IPS DF 6.9 (cell line): ENCODE data around the gene GAS6.

ENCODE experiments used
- DNase-seq: peaks from one replicate; pipeline ENCODE4 v3.0.0-alpha.2; 2013; ENCODE audit warnings: low read depth, low spot score
- H3K27ac ChIP-seq: one replicate; pipeline ENCODE4 v1.5.1; 2013; ENCODE audit warnings: low read length, control low read depth
- H3K27me3 ChIP-seq: 2 replicates; pipeline ENCODE4 v1.6.1; 2013; ENCODE audit warnings: mild to moderate bottlenecking, low read length; ENCODE audit not compliant: control insufficient read depth, insufficient read depth
- H3K36me3 ChIP-seq: 2 replicates; pipeline ENCODE4 v1.6.1; 2013; ENCODE audit warnings: low read length; ENCODE audit not compliant: control insufficient read depth, insufficient read depth
- H3K4me1 ChIP-seq: 2 replicates; pipeline ENCODE4 v1.6.1; 2013; ENCODE audit warnings: low read length; ENCODE audit not compliant: control insufficient read depth, insufficient read depth
- H3K4me3 ChIP-seq: 2 replicates; pipeline ENCODE4 v1.5.1; 2013; ENCODE audit warnings: mild to moderate bottlenecking, low read length
- H3K9me3 ChIP-seq: 2 replicates; pipeline ENCODE4 v1.6.1; 2013; ENCODE audit warnings: low read length, inconsistent platforms; ENCODE audit not compliant: control insufficient read depth, insufficient read depth
- WGBS: extraction: QIAGEN DNeasy Blood & Tissue Kit; methylation state at CpG from one replicate; pipeline ENCODE4 v1.1.7; 2013; ENCODE audit warnings: mixed read lengths, missing lambda C conversion rate; ENCODE audit not compliant: insufficient read length, insufficient coverage; 5-methylcytosine and 5-hydroxymethylcytosine counted together

The GAS6 gene

DNA sequence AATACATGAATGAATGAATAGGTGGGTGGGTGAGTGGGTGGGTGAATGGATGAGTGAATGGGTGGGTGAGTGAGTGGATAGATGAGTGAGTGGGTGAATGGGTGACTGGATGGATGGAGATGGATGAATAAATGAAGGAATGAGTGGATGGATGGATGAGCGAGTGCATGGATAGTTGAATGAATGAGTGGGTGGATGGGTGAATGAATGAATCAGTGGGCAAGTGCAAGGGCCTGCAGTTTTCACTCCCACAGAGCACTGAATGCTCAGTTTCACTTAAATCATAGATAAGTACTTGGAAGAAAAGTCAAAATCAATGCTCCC is 12.4 kb downstream of the GAS6 start:
- no peaks in the 10 kb centered on the region for H3K36me3 ChIP-seq
- H3K9me3 ChIP-seq = no peaks in the 10 kb centered on the region
- H3K4me1 ChIP-seq = no peaks in the 10 kb centered on the region; the same call in 1 of the 2 replicates
- H3K27ac ChIP-seq = no peak overlapping the region
- DNase-seq = no peak
- 100% methylated on average over 1 of the region's 1 CpG for WGBS
- H3K27me3 ChIP-seq = no peaks in the 10 kb centered on the region
- no peak overlapping the region for H3K4me3 ChIP-seq

DNA sequence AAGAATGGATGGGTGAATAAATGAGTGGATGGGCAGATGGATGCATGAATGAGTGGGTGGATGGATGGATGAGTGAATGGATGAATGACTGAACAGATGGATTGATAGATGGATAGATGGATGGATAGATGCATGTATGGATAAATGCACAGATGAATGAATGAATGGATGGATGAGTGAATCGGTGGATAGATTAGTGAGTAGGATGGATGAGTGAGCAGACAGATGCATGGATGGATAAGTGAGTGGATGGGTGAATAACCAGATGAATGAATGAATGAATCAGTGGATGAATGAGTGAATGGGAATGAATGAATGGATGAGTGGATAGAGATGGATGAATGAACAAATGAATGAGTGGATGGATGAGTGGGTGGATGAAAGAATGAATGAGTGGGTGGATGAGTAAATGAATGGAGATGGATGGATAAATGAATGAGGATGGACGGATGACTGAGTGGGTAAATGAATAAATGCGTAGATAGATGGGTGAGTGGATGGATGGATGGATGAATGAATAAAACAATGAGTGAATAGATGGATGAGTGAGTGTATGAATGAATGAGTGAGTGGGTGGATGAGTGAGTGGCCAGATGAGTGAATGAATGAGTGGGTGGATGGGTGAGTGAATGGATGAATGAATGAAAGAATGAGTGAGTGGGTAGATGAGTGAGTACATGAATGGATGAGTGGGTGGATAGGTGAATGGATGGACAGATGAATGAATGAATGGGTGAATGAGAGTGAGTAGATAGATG is 13.0 kb downstream of the GAS6 start:
- Histone ChIP-seq H3K4me3 (no peak overlapping the region), H3K4me1 (no peaks in the 10 kb centered on the region; the same call in 1 of the 2 replicates), H3K36me3 (no peaks in the 10 kb centered on the region), H3K27ac (no peak overlapping the region), H3K27me3 (no peaks in the 10 kb centered on the region), H3K9me3 (no peaks in the 10 kb centered on the region)
- 100% methylated on average over 2 of the region's 3 CpGs for WGBS
- DNase-seq = no peak

DNA sequence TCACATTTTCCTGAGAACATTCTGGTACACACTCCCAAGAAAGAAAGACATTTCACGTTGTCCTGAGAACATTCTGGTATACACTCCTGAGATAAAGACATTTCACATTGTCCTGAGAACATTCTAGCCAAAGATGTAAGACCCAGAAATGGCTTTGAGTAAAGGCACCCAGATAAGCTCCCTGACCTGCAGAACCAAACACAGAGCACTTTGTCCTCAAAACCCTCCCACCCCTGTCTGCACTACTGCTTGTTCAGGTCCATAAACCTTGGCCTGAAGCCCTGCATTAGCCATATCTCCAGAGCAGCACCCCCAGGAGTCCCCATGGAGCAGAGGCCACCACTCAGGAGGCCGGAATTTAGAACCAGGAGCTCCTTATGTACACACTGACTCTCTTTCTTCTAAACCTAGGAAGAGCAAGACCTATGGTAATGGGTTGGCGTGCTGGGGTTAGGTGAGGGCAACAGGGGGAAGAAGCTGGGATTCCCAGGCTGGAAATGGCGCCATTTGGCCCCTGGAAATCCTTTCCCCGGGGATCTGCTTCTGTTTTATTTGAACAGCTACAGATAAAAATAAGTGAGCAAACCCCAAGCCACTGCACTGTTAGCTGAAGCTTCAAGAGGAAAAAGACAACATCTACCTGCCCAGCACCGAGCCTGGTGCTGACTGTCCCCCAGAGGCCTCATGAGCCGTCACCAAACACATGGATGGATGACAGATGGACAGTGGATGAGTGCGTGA is 13.7 kb downstream of the GAS6 start:
- H3K27me3 ChIP-seq = no peaks in the 10 kb centered on the region
- DNase-seq = no peak
- H3K9me3 ChIP-seq = no peaks in the 10 kb centered on the region
- H3K27ac ChIP-seq = no peak overlapping the region
- H3K4me3 ChIP-seq = no peak overlapping the region
- no peaks in the 10 kb centered on the region; the same call in 1 of the 2 replicates for H3K4me1 ChIP-seq
- WGBS = no CpG with 5 or more reads among the region's 8 CpGs
- no peaks in the 10 kb centered on the region for H3K36me3 ChIP-seq

DNA sequence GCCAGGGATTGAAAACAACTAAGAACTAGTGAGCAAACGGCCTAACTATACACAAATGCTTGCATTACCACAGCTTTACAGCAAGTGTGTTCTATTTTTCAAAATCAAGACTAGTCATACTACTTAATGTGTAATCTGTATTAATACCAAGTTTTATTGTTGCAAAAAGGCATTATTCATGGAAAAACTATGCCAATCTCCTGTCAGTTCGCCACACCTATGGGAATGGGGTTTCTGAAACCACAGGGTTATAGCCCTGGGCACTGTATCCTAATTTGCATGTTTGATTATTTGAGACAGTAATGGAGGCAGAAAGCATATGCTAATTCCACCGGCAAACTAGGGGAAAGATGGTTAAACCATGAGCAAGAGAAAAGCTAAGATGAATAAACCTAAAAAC is 14.3 kb downstream of the GAS6 start:
- no peak for DNase-seq
- H3K9me3 ChIP-seq = no peaks in the 10 kb centered on the region
- no CpG with 5 or more reads among the region's 3 CpGs for WGBS
- H3K27me3 ChIP-seq = no peaks in the 10 kb centered on the region
- H3K4me1 ChIP-seq = no peaks in the 10 kb centered on the region; the same call in 1 of the 2 replicates
- H3K4me3 ChIP-seq = no peak overlapping the region
- H3K27ac ChIP-seq = no peak overlapping the region
- H3K36me3 ChIP-seq = no peaks in the 10 kb centered on the region

DNA sequence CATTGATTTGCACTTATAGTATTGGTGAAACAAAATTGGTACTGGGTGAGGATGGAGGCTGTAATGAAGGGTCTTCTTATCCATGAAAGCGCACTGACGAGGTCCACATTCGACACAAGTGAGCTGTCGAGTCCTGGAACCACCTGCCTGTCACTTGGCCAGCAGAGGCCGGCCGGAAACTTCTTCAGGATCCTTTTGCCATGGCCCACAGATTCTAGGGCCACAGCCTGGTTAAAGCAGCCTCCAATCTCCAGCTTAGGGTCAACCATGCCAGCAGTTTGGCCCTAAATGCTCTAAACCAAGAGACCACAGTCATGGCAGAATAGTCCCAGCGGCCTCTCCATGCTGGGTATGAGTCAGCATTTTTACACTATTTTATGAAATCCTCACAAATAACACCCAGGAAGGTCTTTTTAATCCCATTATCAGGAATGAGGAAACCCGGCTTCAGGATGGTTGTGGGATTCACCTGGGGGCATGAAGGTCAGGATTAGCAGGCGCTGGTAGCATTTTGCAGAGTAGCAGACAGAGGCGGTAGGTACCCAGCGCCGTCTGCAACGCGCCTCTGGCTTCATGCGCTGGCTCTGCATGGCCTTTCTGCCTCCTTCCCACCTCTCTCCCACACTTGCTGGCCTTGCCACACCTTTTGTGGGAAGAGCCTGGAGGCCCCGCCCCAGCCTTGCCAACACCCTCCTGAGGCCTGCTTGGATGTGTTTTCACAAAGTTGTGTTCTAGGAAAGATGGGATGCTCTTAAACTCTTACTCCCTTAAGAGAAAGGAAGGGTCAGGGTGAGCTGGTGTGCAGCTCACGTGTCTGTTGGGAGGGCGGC is 15.2 kb downstream of the GAS6 start:
- H3K4me3 ChIP-seq = no peak overlapping the region
- H3K36me3 ChIP-seq = no peaks in the 10 kb centered on the region
- no peak overlapping the region for H3K27ac ChIP-seq
- no peaks in the 10 kb centered on the region for H3K9me3 ChIP-seq
- no peaks in the 10 kb centered on the region for H3K27me3 ChIP-seq
- H3K4me1 ChIP-seq = no peaks in the 10 kb centered on the region
- no peak for DNase-seq
- no CpG with 5 or more reads among the region's 18 CpGs for WGBS

DNA sequence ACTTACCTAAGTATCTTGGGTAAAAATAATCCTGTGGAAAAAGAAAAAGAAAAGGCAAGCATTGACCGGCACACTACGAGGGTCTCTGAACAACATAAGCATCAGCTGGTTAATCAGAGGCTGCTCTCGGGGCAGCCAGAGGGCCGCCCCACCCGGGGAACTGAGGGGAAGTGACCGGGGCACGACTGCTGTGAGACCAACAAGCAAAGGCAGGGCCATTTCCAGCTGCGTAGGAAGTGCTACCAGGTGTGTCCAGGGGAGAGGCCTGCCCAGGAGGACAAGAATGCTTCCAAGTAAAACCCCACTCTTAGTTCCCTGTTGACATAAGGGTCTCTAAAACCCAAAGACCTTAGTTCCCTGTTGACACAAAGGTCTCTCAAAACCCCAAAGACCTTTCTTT is 15.9 kb downstream of the GAS6 start:
- no peaks in the 10 kb centered on the region for H3K4me1 ChIP-seq
- no peaks in the 10 kb centered on the region for H3K36me3 ChIP-seq
- DNase-seq = no peak
- no peaks in the 10 kb centered on the region for H3K9me3 ChIP-seq
- H3K27ac ChIP-seq = no peak overlapping the region
- H3K27me3 ChIP-seq = no peaks in the 10 kb centered on the region
- no peak overlapping the region for H3K4me3 ChIP-seq
- no CpG with 5 or more reads among the region's 8 CpGs for WGBS

DNA sequence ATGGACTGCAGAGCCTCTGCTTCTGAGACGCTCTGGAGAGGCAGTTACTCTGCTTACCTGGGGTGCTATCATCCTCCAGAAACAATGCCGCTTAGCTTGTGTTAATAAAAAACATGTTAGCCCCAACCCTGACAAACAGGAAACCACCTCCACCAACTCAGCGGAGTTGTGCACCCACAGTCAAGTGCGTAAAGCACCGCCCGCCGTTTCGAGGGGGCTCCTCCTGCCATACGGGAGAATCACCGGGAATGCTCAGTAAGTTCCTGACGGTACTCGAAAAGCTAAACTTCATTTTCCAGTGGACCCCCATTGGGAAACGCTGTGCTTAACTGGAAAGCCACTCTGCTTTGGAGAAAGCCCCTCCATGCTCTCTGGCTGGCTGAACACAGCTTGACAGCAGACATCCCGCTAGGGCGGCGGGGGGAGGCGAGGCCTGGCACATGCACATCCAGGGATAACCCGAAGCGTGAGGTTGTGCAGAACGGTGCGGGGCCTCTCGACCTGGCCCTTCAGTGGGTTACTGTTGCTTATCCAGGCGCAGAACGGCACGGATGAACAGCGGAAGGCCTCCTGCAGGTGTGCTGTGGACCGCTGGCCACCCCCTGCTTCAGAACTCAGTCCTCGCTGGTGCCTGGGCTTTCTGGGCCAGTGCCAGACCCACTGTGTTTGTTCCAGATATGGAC is 17.1 kb downstream of the GAS6 start:
- Histone ChIP-seq H3K4me1 (no peaks in the 10 kb centered on the region), H3K4me3 (no peak overlapping the region), H3K27ac (no peak overlapping the region), H3K9me3 (no peaks in the 10 kb centered on the region), H3K27me3 (no peaks in the 10 kb centered on the region), H3K36me3 (no peaks in the 10 kb centered on the region)
- no CpG with 5 or more reads among the region's 28 CpGs for WGBS
- no peak for DNase-seq

DNA sequence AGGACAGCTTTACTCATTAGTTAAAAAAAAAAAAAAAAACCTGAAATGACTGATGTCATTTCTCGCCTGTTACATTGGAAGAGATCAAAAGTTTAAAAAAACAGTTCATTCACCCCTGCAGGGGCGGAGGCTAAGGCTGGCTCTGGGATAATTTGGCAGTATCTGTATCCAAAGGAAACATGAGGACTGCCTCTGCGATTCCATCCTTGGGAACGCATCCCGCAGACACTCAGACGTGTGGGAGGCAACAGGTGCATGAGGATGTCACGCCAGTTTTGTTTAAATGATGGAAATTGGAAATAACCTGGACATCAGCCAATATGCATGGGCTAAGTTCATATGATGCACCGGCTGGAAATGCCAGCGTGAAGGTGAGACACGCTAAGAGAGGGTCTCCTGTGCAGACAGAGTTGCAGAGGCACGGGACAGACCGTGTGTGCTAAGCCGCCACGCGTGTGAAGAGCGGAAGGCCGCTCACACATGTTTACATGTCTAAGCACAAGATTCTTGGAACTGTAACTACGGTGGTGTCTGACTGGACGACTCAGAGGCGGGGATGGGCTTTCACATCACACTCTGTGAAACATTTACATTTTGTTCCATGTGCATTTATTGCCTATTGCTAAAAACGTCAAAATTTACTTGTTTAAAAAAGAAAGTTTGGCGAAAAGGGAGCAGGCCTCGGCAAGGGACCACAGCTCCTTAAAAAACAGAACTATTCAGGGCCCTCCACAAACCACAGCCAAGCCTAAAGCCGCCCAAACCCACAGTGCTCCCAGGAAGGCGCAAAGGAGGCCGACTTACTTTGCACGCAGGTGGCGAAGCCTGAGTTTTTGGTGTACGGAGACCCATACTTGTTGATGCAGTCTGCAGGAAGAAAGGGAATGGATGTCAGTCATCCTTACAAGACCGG is 17.9 kb downstream of the GAS6 start:
- no peak overlapping the region for H3K4me3 ChIP-seq
- no peak overlapping the region for H3K27ac ChIP-seq
- H3K36me3 ChIP-seq = no peaks in the 10 kb centered on the region
- no peaks in the 10 kb centered on the region for H3K27me3 ChIP-seq
- no peak for DNase-seq
- H3K9me3 ChIP-seq = no peaks in the 10 kb centered on the region
- no peaks in the 10 kb centered on the region for H3K4me1 ChIP-seq
- no CpG with 5 or more reads among the region's 30 CpGs for WGBS

DNA sequence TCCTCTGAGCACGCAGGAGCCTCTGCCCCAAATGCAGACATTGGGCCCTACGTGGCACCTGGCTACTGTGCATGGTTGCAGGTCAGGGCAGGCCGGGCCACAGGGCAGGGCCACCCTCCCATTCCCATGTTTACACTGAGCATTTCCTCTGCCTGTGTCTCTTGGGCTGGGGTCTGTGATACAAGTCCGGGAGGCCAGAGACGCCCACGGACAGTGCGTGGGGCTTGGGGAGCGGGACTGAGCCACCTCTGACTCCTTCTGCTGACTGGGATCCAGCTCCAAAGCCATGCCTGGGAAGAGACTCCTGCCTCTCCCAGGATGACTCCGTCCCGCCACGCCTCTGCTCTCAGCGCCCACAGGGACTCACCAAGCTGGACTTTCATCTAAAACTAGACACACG is 18.8 kb downstream of the GAS6 start:
- Histone ChIP-seq H3K4me3 (no peak overlapping the region), H3K9me3 (no peaks in the 10 kb centered on the region), H3K4me1 (no peaks in the 10 kb centered on the region), H3K27ac (no peak overlapping the region), H3K27me3 (no peaks in the 10 kb centered on the region), H3K36me3 (no peaks in the 10 kb centered on the region; the same call in 1 of the 2 replicates)
- DNase-seq = no peak
- no CpG with 5 or more reads among the region's 13 CpGs for WGBS
